ENCODE data around the gene MYBBP1A. TPM values are rescaled to one million over a fixed set of nuclear protein-coding genes. Genes with fewer than 3 reads are reported as not detected.

Gene MYBBP1A
- polyA plus RNA-seq, 3 donors: 4.2 to 22.3 (median 5.3) TPM

DNA sequence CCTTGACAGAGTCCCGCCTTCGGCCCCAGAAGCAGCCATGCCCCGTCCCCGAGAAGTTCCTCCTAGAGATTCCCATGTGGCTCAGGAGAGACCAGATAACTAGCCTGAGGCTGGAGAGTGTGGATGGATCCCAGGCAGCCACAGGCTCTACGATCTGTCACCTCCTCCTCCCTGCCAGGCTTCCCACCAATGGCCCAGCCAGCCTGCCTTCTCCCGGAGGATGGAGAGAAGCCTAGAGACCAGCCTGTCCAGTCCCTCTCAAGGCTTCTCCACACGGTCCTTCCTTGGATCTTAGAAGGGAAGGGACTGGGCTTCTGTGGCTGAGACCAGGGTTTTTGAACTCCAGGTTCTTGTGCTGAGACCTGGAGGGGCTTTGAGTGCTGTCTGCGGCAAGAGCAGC lies 27.5 kb upstream of the MYBBP1A start:
- Mint-ChIP-seq H3K36me3 (peaks cover 0 to 1% of the 10 kb centered on the region in 2 donors), H3K27ac (no peak overlapping the region), H3K4me3 (peak overlapping the region in 1 of 2 donors; percentile 57), H3K9me3 (peaks cover 0 to 7% (median 3%) of the 10 kb centered on the region in 7 donors), H3K27me3 (ENCODE audit: low read depth in 3 of 3) (peaks cover 42 to 68% (median 57%) of the 10 kb centered on the region in 3 donors), H3K4me1 (peaks cover 3% of the 10 kb centered on the region)
- Histone ChIP-seq H3K79me2 (ENCODE audit: insufficient read depth, low read length) (no peaks in the 10 kb centered on the region), H3K36me3 (replicated peaks in 1 of 2; ENCODE audit: control insufficient read depth in 1 of 2, insufficient read depth in 2 of 2, low read length in 2 of 2) (no peaks in the 10 kb centered on the region), H3K4me2 (replicated peaks; ENCODE audit: extremely low read depth, low read length, poor library complexity, severe bottlenecking) (no peak overlapping the region), H3K9ac (ENCODE audit: insufficient read depth, low read length, poor library complexity, severe bottlenecking) (no peak overlapping the region), H3K4me3 (replicated peaks in 1 of 3; ENCODE audit: low read depth in 2 of 3, low read length in 3 of 3) (no peak overlapping the region), H2AFZ (ENCODE audit: insufficient read depth, low read depth, low read length, poor library complexity, severe bottlenecking) (no peak overlapping the region), H3K27me3 (ENCODE audit: control insufficient read depth in 2 of 2, insufficient read depth in 2 of 2, low read length in 2 of 2) (peaks cover 19 to 47% of the 10 kb centered on the region in 2 donors), H3K4me1 (ENCODE audit: control insufficient read depth in 1 of 2, insufficient read depth in 2 of 2, low read length in 2 of 2) (peaks cover 5 to 10% of the 10 kb centered on the region in 2 donors), H3K27ac (ENCODE audit: low read depth in 1 of 2, low read length in 2 of 2) (no peak overlapping the region), H3K9me3 (replicated peaks in 1 of 2; ENCODE audit: control insufficient read depth in 1 of 2, insufficient read depth in 1 of 2, low read length in 2 of 2) (peaks cover 0 to 10% of the 10 kb centered on the region in 2 donors), H4K20me1 (ENCODE audit: insufficient read depth, low read length) (no peaks in the 10 kb centered on the region)
- 93% methylated on average over 5 of the region's 8 CpGs for WGBS (ENCODE audit: insufficient coverage)
- TF ChIP-seq, protein P1, sequence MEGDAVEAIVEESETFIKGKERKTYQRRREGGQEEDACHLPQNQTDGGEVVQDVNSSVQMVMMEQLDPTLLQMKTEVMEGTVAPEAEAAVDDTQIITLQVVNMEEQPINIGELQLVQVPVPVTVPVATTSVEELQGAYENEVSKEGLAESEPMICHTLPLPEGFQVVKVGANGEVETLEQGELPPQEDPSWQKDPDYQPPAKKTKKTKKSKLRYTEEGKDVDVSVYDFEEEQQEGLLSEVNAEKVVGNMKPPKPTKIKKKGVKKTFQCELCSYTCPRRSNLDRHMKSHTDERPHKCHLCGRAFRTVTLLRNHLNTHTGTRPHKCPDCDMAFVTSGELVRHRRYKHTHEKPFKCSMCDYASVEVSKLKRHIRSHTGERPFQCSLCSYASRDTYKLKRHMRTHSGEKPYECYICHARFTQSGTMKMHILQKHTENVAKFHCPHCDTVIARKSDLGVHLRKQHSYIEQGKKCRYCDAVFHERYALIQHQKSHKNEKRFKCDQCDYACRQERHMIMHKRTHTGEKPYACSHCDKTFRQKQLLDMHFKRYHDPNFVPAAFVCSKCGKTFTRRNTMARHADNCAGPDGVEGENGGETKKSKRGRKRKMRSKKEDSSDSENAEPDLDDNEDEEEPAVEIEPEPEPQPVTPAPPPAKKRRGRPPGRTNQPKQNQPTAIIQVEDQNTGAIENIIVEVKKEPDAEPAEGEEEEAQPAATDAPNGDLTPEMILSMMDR (IDR thresholded peaks at IDR 0.05): no peak
- intact Hi-C loops (cut with micrococcal nuclease): no loop called here
- no peak for DNase-seq

DNA sequence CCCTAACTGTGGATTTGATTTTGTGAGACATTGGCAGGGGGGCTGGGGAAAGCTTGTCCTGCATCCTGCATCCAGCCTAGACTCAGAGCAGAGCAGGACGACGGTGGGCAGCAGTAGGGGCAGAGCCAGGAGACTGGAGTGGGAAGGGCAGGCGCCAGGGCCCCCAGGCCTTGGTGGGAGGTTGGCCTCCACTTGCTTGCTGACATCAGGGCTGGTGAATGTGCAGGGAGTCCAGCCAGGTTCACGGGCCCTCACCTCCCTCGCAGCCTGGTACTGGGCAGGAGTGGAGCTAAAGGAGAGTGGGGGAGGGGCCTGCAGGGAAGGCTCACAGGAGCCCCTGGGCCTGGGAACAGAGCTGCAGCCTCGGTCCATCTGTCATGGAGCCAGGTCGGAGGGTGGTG lies 26.9 kb upstream of the MYBBP1A start:
- H2AFZ ChIP-seq (ENCODE audit: insufficient read depth, low read depth, low read length, poor library complexity, severe bottlenecking): no peak overlapping the region
- no peak for DNase-seq
- peaks cover 0 to 10% of the 10 kb centered on the region in 2 donors for H3K9me3 ChIP-seq (replicated peaks in 1 of 2; ENCODE audit: control insufficient read depth in 1 of 2, insufficient read depth in 1 of 2, low read length in 2 of 2)
- H3K27me3 Mint-ChIP-seq (ENCODE audit: low read depth in 3 of 3): peaks cover 41 to 67% (median 55%) of the 10 kb centered on the region in 3 donors
- peaks cover 19 to 44% of the 10 kb centered on the region in 2 donors for H3K27me3 ChIP-seq (ENCODE audit: control insufficient read depth in 2 of 2, insufficient read depth in 2 of 2, low read length in 2 of 2)
- 90% methylated on average over 5 of the region's 7 CpGs for WGBS (ENCODE audit: insufficient coverage)
- peaks cover 3% of the 10 kb centered on the region for H3K4me1 Mint-ChIP-seq
- no peak overlapping the region for H3K4me2 ChIP-seq (replicated peaks; ENCODE audit: extremely low read depth, low read length, poor library complexity, severe bottlenecking)
- no peak overlapping the region for H3K4me3 ChIP-seq (replicated peaks in 1 of 3; ENCODE audit: low read depth in 2 of 3, low read length in 3 of 3)
- H3K27ac Mint-ChIP-seq: no peak overlapping the region
- H3K9ac ChIP-seq (ENCODE audit: insufficient read depth, low read length, poor library complexity, severe bottlenecking): no peak overlapping the region
- peaks cover 0 to 1% of the 10 kb centered on the region in 2 donors for H3K36me3 Mint-ChIP-seq
- no peaks in the 10 kb centered on the region for H3K36me3 ChIP-seq (replicated peaks in 1 of 2; ENCODE audit: control insufficient read depth in 1 of 2, insufficient read depth in 2 of 2, low read length in 2 of 2)
- H3K79me2 ChIP-seq (ENCODE audit: insufficient read depth, low read length): no peaks in the 10 kb centered on the region
- H3K9me3 Mint-ChIP-seq: peaks cover 0 to 7% (median 3%) of the 10 kb centered on the region in 7 donors
- TF ChIP-seq, protein P1 (IDR thresholded peaks at IDR 0.05): no peak
- H4K20me1 ChIP-seq (ENCODE audit: insufficient read depth, low read length): no peaks in the 10 kb centered on the region
- intact Hi-C loops (cut with micrococcal nuclease): no loop called here
- H3K4me1 ChIP-seq (ENCODE audit: control insufficient read depth in 1 of 2, insufficient read depth in 2 of 2, low read length in 2 of 2): peaks cover 5 to 10% of the 10 kb centered on the region in 2 donors
- H3K27ac ChIP-seq (ENCODE audit: low read depth in 1 of 2, low read length in 2 of 2): no peak overlapping the region
- no peak overlapping the region for H3K4me3 Mint-ChIP-seq
